Spleen (tissue), 11 donors: ENCODE data around the gene YIPF4. TPM values are rescaled to one million over a fixed set of nuclear protein-coding genes. Genes with fewer than 3 reads are reported as not detected.

Experiments
- DNase-seq: peaks from one replicate; pipeline ENCODE4 v3.0.0-alpha.2; 2020
- H3K27ac ChIP-seq, 8 donors: fragments of 200-600 bp; sonication (generic) in 7 of 8; 1 replicate in 4 of 8; 2 replicates in 4 of 8; pipeline versions ENCODE4 v1.5.0 to v1.8.0; 2016 to 2021; ENCODE audit warnings: inconsistent platforms in 4 of 8, mild to moderate bottlenecking in 4 of 8, moderate library complexity in 1 of 8
- H3K27me3 ChIP-seq, 7 donors: fragments of 200-600 bp; sonication (generic) in 6 of 7; replicated peaks in 1 of 7; 1 replicate in 4 of 7; 2 replicates in 3 of 7; pipeline versions ENCODE4 v1.5.0 to v1.8.0; 2016 to 2021; ENCODE audit warnings: inconsistent platforms in 3 of 7, mild to moderate bottlenecking in 1 of 7
- H3K36me3 ChIP-seq, 6 donors: fragments of 200-600 bp; sonication (generic) in 5 of 6; 1 replicate in 4 of 6; 2 replicates in 2 of 6; pipeline versions ENCODE4 v1.5.0 to v1.8.0; 2016 to 2021; ENCODE audit warnings: inconsistent platforms in 2 of 6
- H3K4me1 ChIP-seq, 6 donors: fragments of 200-600 bp; sonication (generic) in 5 of 6; 1 replicate in 3 of 6; 2 replicates in 3 of 6; pipeline versions ENCODE4 v1.5.0 to v1.8.0; 2016 to 2021; ENCODE audit warnings: inconsistent platforms in 3 of 6
- H3K4me3 ChIP-seq, 8 donors: fragments of 200-600 bp; sonication (generic) in 7 of 8; 1 replicate in 4 of 8; 2 replicates in 4 of 8; pipeline versions ENCODE4 v1.5.0 to v1.8.0; 2016 to 2021; ENCODE audit warnings: inconsistent platforms in 4 of 8, mild to moderate bottlenecking in 4 of 8, moderate library complexity in 2 of 8
- H3K9me3 ChIP-seq, 8 donors: fragments of 200-600 bp; sonication (generic) in 7 of 8; 1 replicate in 4 of 8; 2 replicates in 4 of 8; pipeline versions ENCODE4 v1.5.0 to v1.8.0; 2016 to 2021; ENCODE audit warnings: inconsistent platforms in 4 of 8
- CTCF ChIP-seq, 11 experiments: fragments of 200-600 bp in 7 of 11; fragments of 450-650 bp in 4 of 11; sonication (generic) in 4 of 11; IDR thresholded peaks in 8 of 11; conservative IDR thresholded peaks in 3 of 11; 1 replicate in 7 of 11; 2 replicates in 4 of 11; pipeline versions ENCODE4 v1.4.0 to v1.8.0; 2016 to 2021; ENCODE audit warnings: antibody characterized with exemption in 11 of 11, inconsistent platforms in 4 of 11, mild to moderate bottlenecking in 1 of 11
- POLR2A ChIP-seq, 3 donors: fragments of 450-650 bp; IDR thresholded peaks; one replicate each; pipeline ENCODE4 v1.5.1; 2017; ENCODE audit warnings: antibody characterized with exemption in 3 of 3, mild to moderate bottlenecking in 1 of 3
- POLR2AphosphoS5 ChIP-seq, 3 donors: sonication (generic); formaldehyde crosslinking; IDR thresholded peaks; one replicate each; pipeline ENCODE4 v1.5.1; 2017; ENCODE audit warnings: antibody characterized with exemption in 3 of 3
- WGBS, 5 donors: extraction: QIAGEN DNeasy Blood & Tissue Kit in 3 of 5; methylation state at CpG; one replicate each; pipeline versions ENCODE4 v1.1.5 to v1.1.7; 2013 to 2018; 5-methylcytosine and 5-hydroxymethylcytosine counted together
- intact Hi-C: fragments of 100-400 bp; cut with DNase I; formaldehyde crosslinking; loops from one replicate; pipeline ENCODE4 v1.15.0; 2023; ENCODE audit warnings: low total_unique reads
- polyA plus RNA-seq, 3 donors: library from polyadenylated mRNA; stranded (reverse); fragments of 200-250 nt; gene quantifications; one replicate each; pipeline ENCODE4 v1.2.1, GENCODE V29; 2013
- total RNA-seq, 7 donors: library from RNA; depleted of rRNA in 3 of 7; stranded (reverse); fragments of >200 nt in 3 of 7; fragmentation: NEBNext Ultra II Directional in 4 of 7; extraction: Animal tissue kit (Norgen Biotek cat#: 25700) in 4 of 7; gene quantifications; one replicate each; pipeline versions ENCODE4 v1.1.0 to v1.2.1, GENCODE V29; 2016 to 2021
- donor health status: healthy with polysubstance abuse.
- donor health status: DM: no; HTN: no; CAD: no; lungs with moderate emphysema.
- donor health status: DM: no; HTN: no; CAD: no.
- donor health status: Bipolar disorder and iron deficiency.
- donor health status: healthy.
- donor health status: DM: no; HTN: no; CAD: no.
- donor health status: DM: yes; HTN: yes; CAD: no.

The YIPF4 gene
- total and polyA plus RNA-seq, 10 donors: 6.5 to 56.0 (median 19.4) TPM

- peak; percentile 100 for DNase-seq
- TF ChIP-seq POLR2AphosphoS5 (IDR thresholded peaks at IDR 0.05) (peak; percentile 95 to 97 (median 97)), POLR2A (IDR thresholded peaks at IDR 0.05) (peak; percentile 19 to 73 (median 32)), CTCF (IDR thresholded peaks at IDR 0.05 in 8 of 11, conservative IDR thresholded peaks at IDR 0.05 in 3 of 11) (peak in 6 of 11 experiments; percentile 25 to 49 (median 35))
- Histone ChIP-seq H3K27me3 (no peaks in the 10 kb centered on the region), H3K4me1 (peaks cover 14 to 48% (median 43%) of the 10 kb centered on the region in 6 donors), H3K9me3 (no peaks in the 10 kb centered on the region), H3K4me3 (peak within 1 kb of the TSS; percentile 90 to 99 (median 96)), H3K36me3 (peaks cover 0 to 11% (median 0%) of the 10 kb centered on the region in 6 donors), H3K27ac (peak within 1 kb of the TSS; percentile 97 to 99 (median 98))
- intact Hi-C loops: no loop called here
- 0 to 1% (median 1%) methylated on average over 55 to 76 of the region's 76 CpGs for WGBS, 5 donors
These were observed 79.1 kb downstream of the YIPF4 start, which contains the start of gene BIRC6 for GRCh38 chr2:32356681-32357317. TSS of gene BIRC6 (plus strand) at chr2:32357023. CDS start at chr2:32357162, 139 bp downstream.

- DNase-seq: peak; percentile 91
- peaks cover 16 to 56% (median 43%) of the 10 kb centered on the region in 6 donors for H3K4me1 ChIP-seq
- whole genome bisulfite sequencing, 5 donors: 0 to 1% (median 0%) methylated on average over 40 to 65 of the region's 65 CpGs
- intact Hi-C loops: no loop called here
- peak overlapping the region; percentile 97 to 99 (median 98) for H3K27ac ChIP-seq
- peaks cover 0 to 11% (median 0%) of the 10 kb centered on the region in 6 donors for H3K36me3 ChIP-seq
- peak overlapping the region; percentile 90 to 99 (median 96) for H3K4me3 ChIP-seq
- H3K9me3 ChIP-seq: no peaks in the 10 kb centered on the region
- H3K27me3 ChIP-seq: no peaks in the 10 kb centered on the region
- TF ChIP-seq POLR2AphosphoS5 (IDR thresholded peaks at IDR 0.05) (peak; percentile 42 to 81 (median 60)), CTCF (IDR thresholded peaks at IDR 0.05 in 8 of 11, conservative IDR thresholded peaks at IDR 0.05 in 3 of 11) (peak in 1 of 11 experiments; percentile 2), POLR2A (IDR thresholded peaks at IDR 0.05) (no peak)
These were observed 79.8 kb downstream of the YIPF4 start for GRCh38 chr2:32357318-32358110.

- peaks cover 22 to 61% (median 47%) of the 10 kb centered on the region in 6 donors for H3K4me1 ChIP-seq
- no peaks in the 10 kb centered on the region for H3K9me3 ChIP-seq
- peak overlapping the region; percentile 4 to 99 (median 97) for H3K27ac ChIP-seq
- peak overlapping the region; percentile 90 to 99 (median 96) for H3K4me3 ChIP-seq
- no peak for DNase-seq
- no peaks in the 10 kb centered on the region for H3K27me3 ChIP-seq
- WGBS, 5 donors: 1 to 6% (median 4%) methylated on average over 16 of the region's 16 CpGs
- intact Hi-C loops: no loop called here
- no peak for TF ChIP-seq POLR2AphosphoS5 (IDR thresholded peaks at IDR 0.05)
- no peak for TF ChIP-seq POLR2A (IDR thresholded peaks at IDR 0.05)
- TF ChIP-seq CTCF (IDR thresholded peaks at IDR 0.05 in 8 of 11, conservative IDR thresholded peaks at IDR 0.05 in 3 of 11): no peak
- peaks cover 0 to 11% (median 0%) of the 10 kb centered on the region in 6 donors for H3K36me3 ChIP-seq
These were observed 80.4 kb downstream of the YIPF4 start for GRCh38 chr2:32358111-32358482.
